GM12891 (cell line): ENCODE measurements around the gene ATG7.

Source experiments
- POLR2A ChIP-seq: IDR thresholded peaks from 2 replicates; pipeline ENCODE4 v1.6.1; 2011; ENCODE audit warnings: low read depth, low read length, control low read depth
- POLR2AphosphoS5 ChIP-seq: IDR thresholded peaks from 2 replicates; pipeline ENCODE4 v1.6.1; 2011; ENCODE audit warnings: low read depth, low read length, control low read depth

DNA sequence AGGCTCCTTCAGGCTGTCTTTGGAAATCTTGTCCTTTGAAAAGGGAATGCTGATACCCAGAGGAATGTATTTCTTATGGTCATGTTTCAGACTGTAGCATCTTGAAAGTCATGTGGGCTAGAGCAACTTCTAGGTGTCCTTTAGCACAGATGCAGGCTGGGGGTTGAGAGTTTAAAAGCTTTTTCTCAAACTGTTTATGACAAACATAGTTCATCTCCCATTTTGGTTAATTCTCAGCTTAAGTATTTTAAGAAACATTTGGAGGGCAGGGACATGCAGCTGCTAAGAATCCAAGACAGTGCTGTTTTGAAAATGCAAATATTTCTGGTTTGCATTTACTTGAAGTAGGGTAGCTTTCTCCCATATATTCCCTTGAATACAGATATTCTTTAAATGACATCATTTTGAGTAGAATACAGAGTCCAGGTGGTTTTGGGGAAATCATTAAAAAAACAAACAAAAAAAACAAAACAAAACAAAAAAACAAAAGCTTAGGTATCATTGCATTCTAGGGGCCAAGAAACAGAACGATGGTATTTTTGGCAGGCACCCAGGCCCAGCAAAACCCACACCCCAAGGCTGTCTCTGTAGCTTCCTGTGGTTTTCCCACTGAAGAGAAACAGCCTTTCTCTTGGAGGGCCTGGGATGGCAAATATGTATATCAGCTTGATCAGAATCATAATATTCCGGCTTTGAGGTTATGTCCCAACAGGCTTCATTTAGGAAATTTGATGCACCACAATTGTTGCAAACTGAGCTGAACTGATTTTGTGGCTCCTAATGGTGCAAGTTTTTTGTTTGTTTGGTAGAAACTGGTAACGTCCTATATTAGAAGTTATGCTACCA, 120.0 kb downstream of the ATG7 start:
- TF ChIP-seq POLR2A (no peak), POLR2AphosphoS5 (no peak)
